ENCODE results near the gene ZNF174. TPM values are rescaled to one million over a fixed set of nuclear protein-coding genes. Genes with fewer than 3 reads are reported as not detected.
A peak's percentile ranks its signal among the peaks of the same experiment; 100 is the strongest.

The ZNF174 gene
- total RNA-seq, 2 experiments from 2014 or later = 21.1 to 21.7 TPM

- intact Hi-C loops (cut with micrococcal nuclease; ENCODE audit: unreplicated experiment) = loop anchor here (1.0 to 5.0 kb wide), 4 partner anchors 43 to 193 kb away; partner anchors contain the start of genes CLUAP1, ZNF174, ZNF263 and ZSCAN32
- Histone ChIP-seq H3K27ac (ENCODE audit: low read depth, low read length, poor library complexity, severe bottlenecking) (peak overlapping the region; percentile 53), H2AFZ (ENCODE audit: low read length) (peak overlapping the region; percentile 83), H3K4me2 (ENCODE audit: low read length) (peak overlapping the region; percentile 97), H3K9me2 (ENCODE audit: insufficient read depth, low read length) (no peaks in the 10 kb centered on the region), H3K4me3 (ENCODE audit: low read depth, low read length, poor library complexity, severe bottlenecking) (peak overlapping the region; percentile 98), H3K9me3 (ENCODE audit: low read length) (no peaks in the 10 kb centered on the region), H4K20me1 (ENCODE audit: insufficient read depth, low read length) (peaks cover 11% of the 10 kb centered on the region; the same call in 1 of the 2 replicates), H3K4me1 (ENCODE audit: insufficient read depth, low read length, poor library complexity, severe bottlenecking) (peaks cover 43% of the 10 kb centered on the region), H3K36me3 (ENCODE audit: insufficient read depth, low read length) (no peaks in the 10 kb centered on the region), H3K79me2 (ENCODE audit: insufficient read depth, low read depth, low read length) (peaks cover 43% of the 10 kb centered on the region)
- peak; percentile 94 for DNase-seq (ENCODE audit: low spot score)
- ChIA-PET POLR2A (interaction anchor here (1.1 kb wide), 1 partner anchor 14 kb away, joined by 4 read pairs; the partner anchor contains the start of genes NAA60 and ZNF597), CTCF (ENCODE audit: unreplicated experiment) (no interaction called here)
- TF ChIP-seq EZH2phosphoT487 (IDR thresholded peaks at IDR 0.05; ENCODE audit: borderline replicate concordance, low read depth, low read length) = no peak
- TF ChIP-seq, protein P1, sequence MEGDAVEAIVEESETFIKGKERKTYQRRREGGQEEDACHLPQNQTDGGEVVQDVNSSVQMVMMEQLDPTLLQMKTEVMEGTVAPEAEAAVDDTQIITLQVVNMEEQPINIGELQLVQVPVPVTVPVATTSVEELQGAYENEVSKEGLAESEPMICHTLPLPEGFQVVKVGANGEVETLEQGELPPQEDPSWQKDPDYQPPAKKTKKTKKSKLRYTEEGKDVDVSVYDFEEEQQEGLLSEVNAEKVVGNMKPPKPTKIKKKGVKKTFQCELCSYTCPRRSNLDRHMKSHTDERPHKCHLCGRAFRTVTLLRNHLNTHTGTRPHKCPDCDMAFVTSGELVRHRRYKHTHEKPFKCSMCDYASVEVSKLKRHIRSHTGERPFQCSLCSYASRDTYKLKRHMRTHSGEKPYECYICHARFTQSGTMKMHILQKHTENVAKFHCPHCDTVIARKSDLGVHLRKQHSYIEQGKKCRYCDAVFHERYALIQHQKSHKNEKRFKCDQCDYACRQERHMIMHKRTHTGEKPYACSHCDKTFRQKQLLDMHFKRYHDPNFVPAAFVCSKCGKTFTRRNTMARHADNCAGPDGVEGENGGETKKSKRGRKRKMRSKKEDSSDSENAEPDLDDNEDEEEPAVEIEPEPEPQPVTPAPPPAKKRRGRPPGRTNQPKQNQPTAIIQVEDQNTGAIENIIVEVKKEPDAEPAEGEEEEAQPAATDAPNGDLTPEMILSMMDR (conservative IDR thresholded peaks at IDR 0.05; ENCODE audit: low read length) = peak; percentile 60
- TSS peak; percentile 94 for BruUV-seq (replicated peaks)
Observed at GRCh38 chr16:3457434-3458252, 56.6 kb downstream of the ZNF174 start.

DNA sequence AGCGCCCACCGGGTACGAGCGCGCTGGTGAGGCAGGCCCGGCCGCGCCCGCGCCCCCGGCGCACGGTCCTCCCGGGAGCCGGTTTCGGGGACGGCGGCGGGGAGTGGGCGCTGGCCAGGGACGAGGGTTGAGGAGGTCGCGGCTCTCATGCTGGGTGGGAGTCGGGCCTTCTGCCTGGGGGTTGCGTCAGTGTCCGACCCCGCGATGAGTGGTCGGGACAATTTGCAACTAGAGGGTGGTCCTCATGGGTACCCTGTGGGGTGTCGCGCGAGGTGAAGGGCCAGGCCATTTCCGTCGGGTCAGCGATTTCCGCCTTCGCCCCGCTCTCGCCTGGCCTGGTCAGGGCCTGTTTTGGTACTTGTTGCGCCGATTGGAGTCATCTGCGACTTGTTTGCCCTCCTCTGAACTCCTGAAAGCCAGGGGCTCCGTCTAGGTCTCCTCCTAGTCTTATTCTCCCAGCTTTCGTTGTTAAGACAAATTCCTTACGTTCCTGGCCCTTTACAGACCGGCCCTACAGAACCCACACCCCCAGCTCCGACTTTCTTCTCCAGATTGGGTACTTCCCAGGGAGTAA lies 57.4 kb downstream of the ZNF174 start:
- peaks cover 43% of the 10 kb centered on the region for H3K4me1 ChIP-seq (ENCODE audit: insufficient read depth, low read length, poor library complexity, severe bottlenecking)
- CTCF ChIA-PET (ENCODE audit: unreplicated experiment) = no interaction called here
- POLR2A ChIA-PET = no interaction called here

More for the DNA sequence above, 57.4 kb downstream of the ZNF174 start:
- Histone ChIP-seq H3K27ac (ENCODE audit: low read depth, low read length, poor library complexity, severe bottlenecking) (peak overlapping the region; percentile 45), H3K9me3 (ENCODE audit: low read length) (no peaks in the 10 kb centered on the region), H3K9me2 (ENCODE audit: insufficient read depth, low read length) (no peaks in the 10 kb centered on the region), H3K4me2 (ENCODE audit: low read length) (peak overlapping the region; percentile 97), H2AFZ (ENCODE audit: low read length) (peak overlapping the region; percentile 11; the same call in 1 of the 2 replicates), H4K20me1 (ENCODE audit: insufficient read depth, low read length) (peaks cover 11% of the 10 kb centered on the region; the same call in 1 of the 2 replicates), H3K36me3 (ENCODE audit: insufficient read depth, low read length) (no peaks in the 10 kb centered on the region), H3K79me2 (ENCODE audit: insufficient read depth, low read depth, low read length) (peaks cover 51% of the 10 kb centered on the region), H3K4me3 (ENCODE audit: low read depth, low read length, poor library complexity, severe bottlenecking) (peak overlapping the region; percentile 98)
- intact Hi-C loops (cut with micrococcal nuclease; ENCODE audit: unreplicated experiment) = loop anchor here (2.0 to 5.0 kb wide), 3 partner anchors 42 to 176 kb away; partner anchors contain the start of genes CLUAP1, ZNF174, ZNF263 and ZSCAN32
- peak; percentile 29 for DNase-seq (ENCODE audit: low spot score)
- BruUV-seq (replicated peaks) = no TSS peak
- no peak for TF ChIP-seq EZH2phosphoT487 (IDR thresholded peaks at IDR 0.05; ENCODE audit: borderline replicate concordance, low read depth, low read length)
- TF ChIP-seq, protein P1 (conservative IDR thresholded peaks at IDR 0.05; ENCODE audit: low read length) = no peak
